Measurements from ENCODE around the gene MDM2.
A peak's percentile ranks its signal among the peaks of the same experiment; 100 is the strongest.
"Not testable (repeated sequence)": the region's sequence is repeated elsewhere in the genome, so short reads cannot be mapped to it uniquely, and the experiment has no call there.

Gene MDM2

GRCh38 chr12:68808388-68809189 is 612 bp downstream of the MDM2 start:
- Mint-ChIP-seq H3K36me3 (ENCODE audit: low read depth) (peaks cover 43% of the 10 kb centered on the region), H3K4me1 (ENCODE audit: low read depth) (peaks cover 51% of the 10 kb centered on the region), H3K27me3 (no peaks in the 10 kb centered on the region), H3K9me3 (no peaks in the 10 kb centered on the region), H3K4me3 (peak overlapping the region; percentile 95), H3K27ac (peak overlapping the region; percentile 99)

- H3K27me3 Mint-ChIP-seq, result no peaks in the 10 kb centered on the region
- peaks cover 48% of the 10 kb centered on the region for H3K36me3 Mint-ChIP-seq (ENCODE audit: low read depth)
- no peaks in the 10 kb centered on the region for H3K9me3 Mint-ChIP-seq
- H3K4me3 Mint-ChIP-seq, result peak overlapping the region; percentile 95
- peak overlapping the region; percentile 99 for H3K27ac Mint-ChIP-seq
- H3K4me1 Mint-ChIP-seq (ENCODE audit: low read depth), result peaks cover 56% of the 10 kb centered on the region
Observed at GRCh38 chr12:68809190-68810026, 1.4 kb downstream of the MDM2 start.

- Mint-ChIP-seq H3K4me1 (ENCODE audit: low read depth) (peaks cover 62% of the 10 kb centered on the region), H3K27ac (peak overlapping the region; percentile 99), H3K36me3 (ENCODE audit: low read depth) (peaks cover 54% of the 10 kb centered on the region), H3K4me3 (peak overlapping the region; percentile 95)
- not testable (repeated sequence) for H3K9me3 Mint-ChIP-seq, H3K27me3 Mint-ChIP-seq
Observed at GRCh38 chr12:68810027-68810389, 2.0 kb downstream of the MDM2 start.

GRCh38 chr12:68811573-68811972 is 3.6 kb downstream of the MDM2 start:
- H3K36me3 Mint-ChIP-seq (ENCODE audit: low read depth), result peaks cover 66% of the 10 kb centered on the region
- not testable (repeated sequence) for H3K27me3 Mint-ChIP-seq

GRCh38 chr12:68812553-68813241 is 4.7 kb downstream of the MDM2 start:
- H3K4me3 Mint-ChIP-seq, result peak overlapping the region; percentile 38
- H3K4me1 Mint-ChIP-seq (ENCODE audit: low read depth), result peaks cover 60% of the 10 kb centered on the region
- no peak overlapping the region for H3K27ac Mint-ChIP-seq
- no peaks in the 10 kb centered on the region for H3K9me3 Mint-ChIP-seq
- H3K36me3 Mint-ChIP-seq (ENCODE audit: low read depth), result peaks cover 74% of the 10 kb centered on the region
- no peaks in the 10 kb centered on the region for H3K27me3 Mint-ChIP-seq

More at GRCh38 chr12:68811573-68811972, 3.6 kb downstream of the MDM2 start:
- H3K9me3 Mint-ChIP-seq, H3K4me3 Mint-ChIP-seq: not testable (repeated sequence)
- H3K27ac Mint-ChIP-seq, result peak overlapping the region; percentile 76
- peaks cover 68% of the 10 kb centered on the region for H3K4me1 Mint-ChIP-seq (ENCODE audit: low read depth)

GRCh38 chr12:68813242-68813593 is 5.2 kb downstream of the MDM2 start:
- peaks cover 74% of the 10 kb centered on the region for H3K36me3 Mint-ChIP-seq (ENCODE audit: low read depth)
- no peak overlapping the region for H3K27ac Mint-ChIP-seq
- H3K27me3 Mint-ChIP-seq, result no peaks in the 10 kb centered on the region
- H3K9me3 Mint-ChIP-seq, result no peaks in the 10 kb centered on the region
- H3K4me3 Mint-ChIP-seq, result no peak overlapping the region
- H3K4me1 Mint-ChIP-seq (ENCODE audit: low read depth), result peaks cover 60% of the 10 kb centered on the region

GRCh38 chr12:68814490-68815231 is 6.7 kb downstream of the MDM2 start:
- Mint-ChIP-seq H3K9me3 (no peaks in the 10 kb centered on the region), H3K27ac (peak overlapping the region; percentile 1), H3K4me1 (ENCODE audit: low read depth) (peaks cover 48% of the 10 kb centered on the region), H3K27me3 (no peaks in the 10 kb centered on the region), H3K4me3 (no peak overlapping the region), H3K36me3 (ENCODE audit: low read depth) (peaks cover 73% of the 10 kb centered on the region)

GRCh38 chr12:68815232-68815927 is 7.4 kb downstream of the MDM2 start:
- peaks cover 45% of the 10 kb centered on the region for H3K4me1 Mint-ChIP-seq (ENCODE audit: low read depth)
- H3K36me3 Mint-ChIP-seq (ENCODE audit: low read depth), result peaks cover 77% of the 10 kb centered on the region
- no peaks in the 10 kb centered on the region for H3K27me3 Mint-ChIP-seq
- H3K27ac Mint-ChIP-seq, result peak overlapping the region; percentile 1
- no peak overlapping the region for H3K4me3 Mint-ChIP-seq
- no peaks in the 10 kb centered on the region for H3K9me3 Mint-ChIP-seq

GRCh38 chr12:68815928-68816800 is 8.2 kb downstream of the MDM2 start:
- H3K27ac Mint-ChIP-seq, result no peak overlapping the region
- peaks cover 39% of the 10 kb centered on the region for H3K4me1 Mint-ChIP-seq (ENCODE audit: low read depth)
- H3K9me3 Mint-ChIP-seq, result no peaks in the 10 kb centered on the region
- peaks cover 76% of the 10 kb centered on the region for H3K36me3 Mint-ChIP-seq (ENCODE audit: low read depth)
- H3K4me3 Mint-ChIP-seq, result no peak overlapping the region
- H3K27me3 Mint-ChIP-seq, result no peaks in the 10 kb centered on the region

- not testable (repeated sequence) for H3K27ac Mint-ChIP-seq, H3K4me3 Mint-ChIP-seq, H3K9me3 Mint-ChIP-seq, H3K27me3 Mint-ChIP-seq
- Mint-ChIP-seq H3K36me3 (ENCODE audit: low read depth) (peaks cover 73% of the 10 kb centered on the region), H3K4me1 (ENCODE audit: low read depth) (peaks cover 15% of the 10 kb centered on the region)
Observed at GRCh38 chr12:68819481-68819880, 11.5 kb downstream of the MDM2 start.

- Mint-ChIP-seq H3K9me3 (no peaks in the 10 kb centered on the region), H3K4me1 (ENCODE audit: low read depth) (peaks cover 13% of the 10 kb centered on the region), H3K27ac (peak overlapping the region; percentile 1), H3K36me3 (ENCODE audit: low read depth) (peaks cover 74% of the 10 kb centered on the region), H3K27me3 (no peaks in the 10 kb centered on the region), H3K4me3 (no peak overlapping the region)
Observed at GRCh38 chr12:68821357-68822188, 13.6 kb downstream of the MDM2 start.

- Mint-ChIP-seq H3K36me3 (ENCODE audit: low read depth) (peaks cover 78% of the 10 kb centered on the region), H3K27me3 (no peaks in the 10 kb centered on the region), H3K9me3 (no peaks in the 10 kb centered on the region), H3K27ac (peak overlapping the region; percentile 24), H3K4me1 (ENCODE audit: low read depth) (peaks cover 23% of the 10 kb centered on the region), H3K4me3 (no peak overlapping the region)
Observed at GRCh38 chr12:68823696-68824095, 15.7 kb downstream of the MDM2 start.

GRCh38 chr12:68824131-68824530 is 16.2 kb downstream of the MDM2 start:
- H3K9me3 Mint-ChIP-seq, result no peaks in the 10 kb centered on the region
- H3K27me3 Mint-ChIP-seq, result no peaks in the 10 kb centered on the region
- no peak overlapping the region for H3K4me3 Mint-ChIP-seq
- H3K27ac Mint-ChIP-seq, result peak overlapping the region; percentile 3
- peaks cover 78% of the 10 kb centered on the region for H3K36me3 Mint-ChIP-seq (ENCODE audit: low read depth)
- H3K4me1 Mint-ChIP-seq (ENCODE audit: low read depth), result peaks cover 23% of the 10 kb centered on the region

All from stimulated activated naive CD8-positive, alpha-beta T cell treated with anti-CD3 and anti-CD28 coated beads, Interleukin-15, Interleukin-2, amounts not matched to agents 100 ng/mL and 50 ng/mL, for 24 hours (primary cell).